GM10847 (cell line): ENCODE data around the gene NAALADL2.

ENCODE experiments used
- POLR2A ChIP-seq: IDR thresholded peaks from 2 replicates; pipeline ENCODE4 v1.6.1; 2011; ENCODE audit not compliant: insufficient read length; ENCODE audit errors: extremely low read depth

NAALADL2 gene

DNA sequence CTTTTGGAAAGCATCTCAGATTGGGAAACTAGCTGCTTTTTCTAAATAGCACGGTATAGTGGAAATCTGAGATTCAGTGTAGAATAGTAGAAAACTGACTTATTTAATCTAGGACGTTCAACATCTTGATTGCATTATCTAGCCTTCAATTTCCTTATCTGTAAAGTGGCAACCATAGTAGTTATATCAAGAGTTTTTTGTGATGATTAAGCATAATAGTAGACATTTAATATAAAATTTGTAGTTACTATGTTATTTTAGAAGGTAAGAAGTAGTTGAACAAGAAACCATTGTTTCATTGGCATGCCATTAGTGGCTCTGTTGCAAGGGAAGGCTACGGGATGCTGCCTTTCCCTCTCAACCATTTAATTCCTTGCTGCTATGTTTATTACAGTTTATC lies 367.3 kb downstream of the NAALADL2 start:
- TF ChIP-seq POLR2A: no peak

DNA sequence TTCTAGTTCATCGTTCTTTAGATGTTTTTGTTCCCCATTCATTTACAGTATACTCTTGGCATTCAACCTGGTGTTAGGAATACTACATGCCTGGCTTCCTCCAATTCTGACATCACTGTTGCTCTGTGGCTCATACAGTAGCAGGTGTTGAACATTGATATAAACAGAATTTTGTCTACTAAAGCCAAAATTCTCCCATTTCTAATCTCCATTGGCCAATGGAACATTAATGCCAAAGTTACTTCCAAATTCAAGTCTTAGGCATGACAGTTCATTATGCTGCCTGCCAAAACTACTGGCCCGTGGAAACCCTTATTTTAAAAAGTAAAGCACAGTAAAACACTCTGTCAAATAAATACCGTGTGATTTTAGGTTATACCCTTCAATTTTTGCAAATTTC lies 368.0 kb downstream of the NAALADL2 start:
- no peak for TF ChIP-seq POLR2A

DNA sequence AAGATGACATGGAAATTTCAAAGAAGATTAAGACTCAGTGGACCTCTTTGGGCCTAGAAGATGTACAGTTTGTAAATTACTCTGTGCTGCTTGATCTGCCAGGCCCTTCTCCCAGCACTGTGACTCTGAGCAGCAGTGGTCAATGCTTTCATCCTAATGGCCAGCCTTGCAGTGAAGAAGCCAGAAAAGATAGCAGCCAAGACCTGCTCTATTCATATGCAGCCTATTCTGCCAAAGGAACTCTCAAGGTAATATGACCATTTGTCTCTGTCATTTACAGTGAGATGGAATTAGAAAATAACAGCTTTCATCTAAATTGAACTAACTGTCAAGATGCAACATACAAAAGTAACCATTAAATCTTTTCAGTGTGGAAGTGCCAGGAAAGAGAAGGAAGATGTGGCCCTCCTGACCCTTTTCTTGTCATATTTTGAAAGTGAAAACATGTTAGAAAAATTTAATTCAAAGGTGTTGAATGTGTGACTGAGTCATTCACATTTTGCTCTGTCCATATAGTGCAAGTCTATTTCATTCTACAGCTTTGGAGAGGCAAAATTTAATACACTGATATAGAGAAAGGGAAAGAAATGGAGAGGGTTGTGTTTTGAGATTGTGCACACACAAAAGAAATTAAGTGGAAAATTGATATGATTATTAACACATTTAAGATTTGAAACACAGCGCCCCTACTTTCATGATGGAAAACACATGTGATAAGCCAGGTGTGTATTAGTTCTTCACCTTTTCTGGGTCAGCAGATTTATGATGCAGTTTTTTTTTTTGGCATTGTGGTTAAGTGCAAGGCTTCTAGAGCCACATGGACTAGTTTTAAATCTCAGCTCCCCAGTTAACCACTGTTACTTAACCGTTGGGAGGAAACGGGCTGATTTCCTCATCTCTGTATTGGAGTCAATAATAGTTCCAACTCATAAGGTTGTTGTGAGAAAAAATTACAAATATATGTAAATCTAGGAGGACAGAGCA lies 375.1 kb downstream of the NAALADL2 start:
- TF ChIP-seq POLR2A: no peak

DNA sequence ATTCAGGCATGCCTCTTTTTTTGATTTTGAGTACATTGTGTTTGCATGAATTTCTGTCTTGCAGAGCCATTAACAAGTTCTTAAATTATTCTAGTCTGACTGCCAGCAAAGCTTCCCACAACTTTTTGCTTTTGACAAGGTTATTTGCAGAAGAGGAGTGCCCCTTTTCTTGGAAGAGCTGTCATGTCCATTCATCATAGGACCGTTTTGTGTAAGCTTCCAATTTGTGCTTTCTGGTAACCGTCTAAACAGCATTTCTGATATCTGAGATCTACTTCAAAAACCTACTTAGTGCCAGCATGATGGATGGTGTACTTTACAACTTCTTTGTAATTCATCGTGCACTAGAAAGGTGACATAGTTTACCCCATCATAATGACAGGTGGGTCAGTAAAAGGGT lies 379.7 kb downstream of the NAALADL2 start:
- TF ChIP-seq POLR2A: no peak

DNA sequence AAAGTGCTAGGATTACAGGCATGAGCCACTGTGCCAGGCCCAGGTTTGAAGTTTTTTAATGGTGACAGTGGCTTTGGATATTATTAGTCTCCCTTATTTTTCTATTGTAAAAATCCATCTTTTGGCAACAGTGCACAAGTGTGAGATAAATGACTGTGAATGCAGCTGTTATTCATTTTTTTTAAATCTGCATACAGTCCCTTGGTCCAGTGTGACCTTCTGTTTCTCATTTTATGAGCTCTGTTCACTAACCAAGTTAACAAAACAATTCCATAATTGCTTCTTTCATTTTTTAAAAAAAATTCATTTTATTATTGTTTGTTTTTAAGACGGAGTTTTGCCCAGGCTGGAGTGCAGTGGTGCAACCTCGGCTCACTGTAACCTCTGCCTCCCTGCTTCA lies 381.8 kb downstream of the NAALADL2 start:
- no peak for TF ChIP-seq POLR2A

- no peak for TF ChIP-seq POLR2A
These were observed 383.1 kb downstream of the NAALADL2 start for GRCh38 chr3:175242243-175242642.

DNA sequence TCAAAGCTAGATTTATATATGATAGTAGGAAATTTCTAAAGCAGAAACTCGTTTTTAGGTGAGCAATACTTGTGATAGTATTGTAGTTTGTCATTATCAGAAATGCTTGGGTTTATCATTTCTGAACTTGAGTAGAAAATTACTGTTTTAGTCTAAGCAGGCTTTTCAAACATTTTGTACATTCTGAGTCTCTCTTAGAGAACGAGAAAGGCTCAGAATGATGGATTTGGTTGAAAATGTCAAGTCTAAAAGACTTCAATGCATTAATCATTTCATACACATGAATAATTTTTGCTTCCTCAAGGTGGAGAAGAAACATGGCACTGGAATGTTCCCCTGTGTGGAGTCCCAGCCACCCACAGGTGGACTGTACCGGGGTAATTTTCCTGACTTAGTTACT lies 387.1 kb downstream of the NAALADL2 start:
- no peak for TF ChIP-seq POLR2A

GRCh38 chr3:175246766-175247165 lies 387.6 kb downstream of the NAALADL2 start:
- TF ChIP-seq POLR2A: no peak

- TF ChIP-seq POLR2A: no peak
These were observed 388.5 kb downstream of the NAALADL2 start for GRCh38 chr3:175247629-175248028.

DNA sequence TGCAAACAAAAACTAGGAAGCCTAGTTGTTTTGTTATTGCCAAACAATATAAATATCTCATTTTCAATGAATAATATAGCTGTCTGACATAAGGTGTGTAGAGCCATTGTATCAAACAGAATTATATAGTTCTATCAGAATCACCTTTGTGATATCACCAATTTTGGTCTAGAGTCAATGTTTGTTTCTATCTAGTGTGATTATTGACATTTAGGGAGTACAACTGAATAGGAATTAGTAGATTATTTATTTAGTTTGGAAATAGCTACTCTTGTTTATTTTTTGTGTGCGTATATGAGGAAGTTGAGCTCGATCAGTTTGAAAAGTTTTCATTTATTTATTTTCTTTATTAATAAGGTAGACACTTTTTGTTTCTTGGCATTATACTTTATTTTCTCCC lies 389.7 kb downstream of the NAALADL2 start:
- TF ChIP-seq POLR2A: no peak

DNA sequence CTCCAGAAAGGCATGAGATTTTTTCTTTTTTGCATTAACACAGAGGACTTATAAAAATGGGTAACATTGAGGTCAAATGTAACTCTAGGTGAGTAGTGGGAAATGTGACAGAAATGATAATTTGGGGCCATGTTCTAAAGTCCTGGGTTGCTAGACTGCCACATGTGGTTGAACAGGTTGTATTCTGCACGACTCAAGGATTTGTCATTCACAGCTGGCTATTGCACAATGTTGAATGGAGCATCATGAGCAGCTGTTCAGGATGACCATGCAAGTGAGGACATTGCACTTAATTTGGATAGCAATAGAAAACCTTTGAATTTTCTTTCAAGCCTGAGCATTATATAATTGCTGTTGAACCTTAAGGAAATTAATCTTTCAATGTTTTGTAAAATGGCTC lies 396.6 kb downstream of the NAALADL2 start:
- TF ChIP-seq POLR2A: no peak

- no peak for TF ChIP-seq POLR2A
These were observed 398.0 kb downstream of the NAALADL2 start for GRCh38 chr3:175257123-175257522.

DNA sequence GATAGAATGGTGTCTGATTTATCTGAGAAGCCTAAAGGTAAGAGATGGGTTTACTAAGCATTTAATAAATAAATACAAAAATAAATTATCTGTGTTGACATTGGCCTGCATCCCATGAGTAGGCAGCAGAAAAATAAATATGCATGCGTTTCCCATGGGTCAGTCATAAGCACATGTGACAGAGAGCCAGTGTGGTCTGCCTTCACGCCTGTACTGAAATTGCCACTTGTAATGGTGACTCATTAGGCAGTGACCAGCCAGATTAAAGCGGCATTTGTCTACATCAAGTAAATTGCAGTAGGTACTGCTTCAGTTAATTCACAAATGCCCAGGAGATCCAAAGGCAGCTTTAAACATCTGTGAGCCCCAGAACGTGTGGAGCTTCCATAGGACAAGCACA lies 399.6 kb downstream of the NAALADL2 start:
- TF ChIP-seq POLR2A: no peak

DNA sequence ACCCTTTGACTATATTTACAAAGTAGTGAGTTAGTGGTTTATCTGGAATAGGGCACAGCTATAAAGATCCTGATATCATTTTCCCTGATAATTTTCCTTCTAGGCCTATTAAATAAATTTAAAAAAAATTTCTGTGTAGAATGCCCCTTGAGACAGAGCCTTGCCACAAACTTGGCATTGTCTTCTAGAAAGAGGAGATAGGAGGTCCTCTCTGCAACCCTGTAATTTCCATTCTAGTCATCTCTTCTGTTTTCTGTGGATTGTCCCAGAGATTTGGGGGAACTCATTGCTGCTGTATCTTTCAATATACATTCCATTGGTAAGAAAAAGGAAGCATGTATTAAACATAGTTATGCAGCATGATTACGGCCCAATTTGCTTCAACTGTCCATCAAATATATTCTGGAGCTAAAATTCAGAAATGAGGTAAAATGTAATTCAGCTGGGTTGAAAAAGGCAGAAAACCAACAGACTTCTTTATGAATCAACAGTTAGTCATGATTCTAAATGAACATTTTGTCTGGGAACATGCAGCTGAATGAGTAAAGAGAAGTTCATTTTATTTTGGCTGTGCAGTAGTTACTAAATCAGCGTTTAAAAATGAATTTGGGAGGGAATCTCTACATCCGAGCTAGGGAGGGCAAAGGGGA lies 401.1 kb downstream of the NAALADL2 start:
- no peak for TF ChIP-seq POLR2A

- TF ChIP-seq POLR2A: no peak
These were observed 407.3 kb downstream of the NAALADL2 start for GRCh38 chr3:175266478-175266877.

DNA sequence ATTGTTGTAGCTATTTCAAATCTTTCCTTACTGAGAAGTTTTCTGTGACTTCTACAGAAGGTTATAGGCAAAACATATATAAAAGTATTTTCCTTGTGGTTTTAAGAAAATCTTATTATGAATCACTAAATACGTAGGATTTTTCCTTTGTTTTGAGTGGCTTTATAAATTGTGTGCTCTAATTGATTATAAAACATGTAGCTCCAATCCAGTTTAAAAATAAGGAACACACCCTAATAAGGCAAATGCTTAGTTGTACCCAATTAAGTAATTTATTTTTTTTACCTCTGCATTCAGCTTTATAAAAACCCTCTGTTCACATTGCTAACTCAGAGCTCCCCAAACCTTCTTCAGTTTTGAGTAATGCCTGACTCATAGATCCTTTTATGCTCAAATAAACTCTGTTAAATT lies 408.0 kb downstream of the NAALADL2 start:
- no peak for TF ChIP-seq POLR2A
